HepG2 (cell line): ENCODE data around the gene WBP1. TPM values are rescaled to one million over a fixed set of nuclear protein-coding genes. Genes with fewer than 3 reads are reported as not detected.
A peak's percentile ranks its signal among the peaks of the same experiment; 100 is the strongest.

Experiments
- AHR ChIP-seq: IDR thresholded peaks from 2 replicates; pipeline ENCODE4 v1.6.1; 2018; ENCODE audit warnings: missing genetic modification reagents, missing compliant biosample characterization
- CENPX ChIP-seq: sonication (generic); formaldehyde crosslinking; IDR thresholded peaks from 2 replicates; pipeline ENCODE4 v1.9.0; 2021; ENCODE audit warnings: mild to moderate bottlenecking, missing genetic modification reagents, moderate library complexity
- HOXA7 ChIP-seq: sonication (generic); formaldehyde crosslinking; IDR thresholded peaks from 2 replicates; pipeline ENCODE4 v1.8.1; 2022; ENCODE audit warnings: mild to moderate bottlenecking, missing genetic modification reagents, moderate library complexity
- IRF1 ChIP-seq: sonication (generic); formaldehyde crosslinking; IDR thresholded peaks from 2 replicates; pipeline ENCODE4 v1.4.0; 2020; ENCODE audit warnings: low read depth, mild to moderate bottlenecking, missing genetic modification reagents
- LCORL ChIP-seq, 2 experiments: fragments of 450-650 bp in 1 of 2; sonication (generic) in 1 of 2; formaldehyde crosslinking in 1 of 2; IDR thresholded peaks; 2 replicates each; pipeline versions ENCODE4 v1.5.0 to v1.6.1; 2017 to 2020; ENCODE audit warnings: antibody characterized with exemption in 1 of 2, missing genetic modification reagents in 1 of 2
- PBX3 ChIP-seq: sonication (generic); formaldehyde crosslinking; IDR thresholded peaks from 2 replicates; pipeline ENCODE4 v1.8.1; 2023; ENCODE audit warnings: missing genetic modification reagents, inconsistent platforms, borderline replicate concordance
- RAD51 ChIP-seq: fragments of 450-650 bp; IDR thresholded peaks from 2 replicates; pipeline ENCODE4 v1.6.1; 2016; ENCODE audit warnings: borderline replicate concordance
- RBAK ChIP-seq: sonication (generic); formaldehyde crosslinking; IDR thresholded peaks from 2 replicates; pipeline ENCODE4 v1.5.1; 2020; ENCODE audit warnings: mild to moderate bottlenecking, missing genetic modification reagents
- ZBTB8A ChIP-seq: sonication (generic); formaldehyde crosslinking; IDR thresholded peaks from 2 replicates; pipeline ENCODE4 v1.4.0; 2020; ENCODE audit warnings: mild to moderate bottlenecking, low read depth, missing genetic modification reagents, borderline replicate concordance
- ZFP62 ChIP-seq: sonication (generic); formaldehyde crosslinking; IDR thresholded peaks from 2 replicates; pipeline ENCODE4 v1.4.0; 2020; ENCODE audit warnings: missing genetic modification reagents
- ZNF143 ChIP-seq: sonication (generic); formaldehyde crosslinking; IDR thresholded peaks from 2 replicates; pipeline ENCODE4 v1.4.0; 2020; ENCODE audit warnings: missing genetic modification reagents
- ZNF547 ChIP-seq: sonication (generic); formaldehyde crosslinking; IDR thresholded peaks from 2 replicates; pipeline ENCODE4 v1.5.1; 2020; ENCODE audit warnings: mild to moderate bottlenecking, missing genetic modification reagents
- ZNF589 ChIP-seq: sonication (generic); formaldehyde crosslinking; conservative IDR thresholded peaks from 2 replicates; pipeline ENCODE4 v1.8.0; 2022; ENCODE audit warnings: mild to moderate bottlenecking, moderate library complexity, missing genetic modification reagents
- ZNF737 ChIP-seq: sonication (generic); formaldehyde crosslinking; IDR thresholded peaks from 2 replicates; pipeline ENCODE4 v1.5.0; 2020; ENCODE audit warnings: missing genetic modification reagents, mild to moderate bottlenecking, borderline replicate concordance
- ZNF772 ChIP-seq: sonication (generic); formaldehyde crosslinking; IDR thresholded peaks from 2 replicates; pipeline ENCODE4 v1.5.0; 2020; ENCODE audit warnings: mild to moderate bottlenecking, missing genetic modification reagents
- ZSCAN20 ChIP-seq: sonication (generic); formaldehyde crosslinking; IDR thresholded peaks from 2 replicates; pipeline ENCODE4 v1.4.0; 2020; ENCODE audit warnings: missing genetic modification reagents, mild to moderate bottlenecking, borderline replicate concordance
- ZSCAN29 ChIP-seq: sonication (generic); formaldehyde crosslinking; conservative IDR thresholded peaks from 2 replicates; pipeline ENCODE4 v1.4.0; 2020; ENCODE audit warnings: mild to moderate bottlenecking, missing genetic modification reagents
- polyA plus RNA-seq, 8 experiments: library from polyadenylated mRNA; depleted of rRNA in 3 of 8; stranded (reverse) in 7 of 8; unstranded in 1 of 8; fragments of >200 nt; fragmentation: Illumina TruSeq in 4 of 8; extraction: Trizol in 4 of 8; gene quantifications; 2 replicates each; pipeline versions ENCODE4 v1.2.1 to v1.2.3, GENCODE V29; 2011 to 2016; ENCODE audit warnings: low read depth in 4 of 8, missing spikeins in 1 of 8, mixed read lengths in 1 of 8; ENCODE audit not compliant: insufficient read depth in 1 of 8
- total RNA-seq, 5 experiments: library from RNA; depleted of rRNA; stranded (reverse); fragments of >200 nt; fragmentation: Illumina TruSeq; extraction: Trizol; gene quantifications; 2 replicates each; pipeline ENCODE4 v1.2.3, GENCODE V29; 2016; ENCODE audit warnings: low read depth in 1 of 5
- TF ChIP-seq, protein P1 (sequence below): sonication (generic); formaldehyde crosslinking; IDR thresholded peaks from 2 replicates; pipeline ENCODE4 v1.4.0; 2020; ENCODE audit warnings: missing genetic modification reagents
- TF ChIP-seq, protein P2 (sequence below): sonication (generic); formaldehyde crosslinking; IDR thresholded peaks from 2 replicates; pipeline ENCODE4 v1.5.1; 2020; ENCODE audit warnings: missing genetic modification reagents, mild to moderate bottlenecking, borderline replicate concordance

WBP1 gene
- total and polyA plus RNA-seq, 2 of the 13 experiments (the other 11 are each of a cell fraction or from before 2014, with no cell fraction given): 38.8 to 85.7 TPM

- TF ChIP-seq, protein P1, sequence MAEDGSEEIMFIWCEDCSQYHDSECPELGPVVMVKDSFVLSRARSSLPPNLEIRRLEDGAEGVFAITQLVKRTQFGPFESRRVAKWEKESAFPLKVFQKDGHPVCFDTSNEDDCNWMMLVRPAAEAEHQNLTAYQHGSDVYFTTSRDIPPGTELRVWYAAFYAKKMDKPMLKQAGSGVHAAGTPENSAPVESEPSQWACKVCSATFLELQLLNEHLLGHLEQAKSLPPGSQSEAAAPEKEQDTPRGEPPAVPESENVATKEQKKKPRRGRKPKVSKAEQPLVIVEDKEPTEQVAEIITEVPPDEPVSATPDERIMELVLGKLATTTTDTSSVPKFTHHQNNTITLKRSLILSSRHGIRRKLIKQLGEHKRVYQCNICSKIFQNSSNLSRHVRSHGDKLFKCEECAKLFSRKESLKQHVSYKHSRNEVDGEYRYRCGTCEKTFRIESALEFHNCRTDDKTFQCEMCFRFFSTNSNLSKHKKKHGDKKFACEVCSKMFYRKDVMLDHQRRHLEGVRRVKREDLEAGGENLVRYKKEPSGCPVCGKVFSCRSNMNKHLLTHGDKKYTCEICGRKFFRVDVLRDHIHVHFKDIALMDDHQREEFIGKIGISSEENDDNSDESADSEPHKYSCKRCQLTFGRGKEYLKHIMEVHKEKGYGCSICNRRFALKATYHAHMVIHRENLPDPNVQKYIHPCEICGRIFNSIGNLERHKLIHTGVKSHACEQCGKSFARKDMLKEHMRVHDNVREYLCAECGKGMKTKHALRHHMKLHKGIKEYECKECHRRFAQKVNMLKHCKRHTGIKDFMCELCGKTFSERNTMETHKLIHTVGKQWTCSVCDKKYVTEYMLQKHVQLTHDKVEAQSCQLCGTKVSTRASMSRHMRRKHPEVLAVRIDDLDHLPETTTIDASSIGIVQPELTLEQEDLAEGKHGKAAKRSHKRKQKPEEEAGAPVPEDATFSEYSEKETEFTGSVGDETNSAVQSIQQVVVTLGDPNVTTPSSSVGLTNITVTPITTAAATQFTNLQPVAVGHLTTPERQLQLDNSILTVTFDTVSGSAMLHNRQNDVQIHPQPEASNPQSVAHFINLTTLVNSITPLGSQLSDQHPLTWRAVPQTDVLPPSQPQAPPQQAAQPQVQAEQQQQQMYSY (CRISPR knock-in tag): peak; percentile 46; the same call in 1 of the 2 replicates
- TF ChIP-seq IRF1 (CRISPR knock-in tag) (peak; percentile 80; the same call in 1 of the 2 replicates), PBX3 (no peak), ZNF737 (peak; percentile 95), ZNF589 (CRISPR knock-in tag) (peak; percentile 91), ZSCAN29 (CRISPR knock-in tag) (peak; percentile 96), ZFP62 (CRISPR knock-in tag) (no peak), ZSCAN20 (CRISPR knock-in tag) (0 out of 2 replicates have a peak, but pooled peaks have one; percentile 83), LCORL (IDR thresholded peaks at IDR 0.05) (no peak), LCORL (CRISPR knock-in tag; IDR thresholded peaks at IDR 0.05) (peak; percentile 89), CENPX (CRISPR knock-in tag) (no peak), ZNF143 (CRISPR knock-in tag) (peak; percentile 77), ZNF772 (CRISPR knock-in tag) (peak; percentile 98), ZNF547 (CRISPR knock-in tag) (peak; percentile 97), ZBTB8A (CRISPR knock-in tag) (no peak), RBAK (CRISPR knock-in tag) (0 out of 2 replicates have a peak, but pooled peaks have one; percentile 54), AHR (CRISPR knock-in tag) (peak; percentile 90; the same call in 1 of the 2 replicates), RAD51 (no peak), HOXA7 (CRISPR knock-in tag) (no peak)
- TF ChIP-seq, protein P2, sequence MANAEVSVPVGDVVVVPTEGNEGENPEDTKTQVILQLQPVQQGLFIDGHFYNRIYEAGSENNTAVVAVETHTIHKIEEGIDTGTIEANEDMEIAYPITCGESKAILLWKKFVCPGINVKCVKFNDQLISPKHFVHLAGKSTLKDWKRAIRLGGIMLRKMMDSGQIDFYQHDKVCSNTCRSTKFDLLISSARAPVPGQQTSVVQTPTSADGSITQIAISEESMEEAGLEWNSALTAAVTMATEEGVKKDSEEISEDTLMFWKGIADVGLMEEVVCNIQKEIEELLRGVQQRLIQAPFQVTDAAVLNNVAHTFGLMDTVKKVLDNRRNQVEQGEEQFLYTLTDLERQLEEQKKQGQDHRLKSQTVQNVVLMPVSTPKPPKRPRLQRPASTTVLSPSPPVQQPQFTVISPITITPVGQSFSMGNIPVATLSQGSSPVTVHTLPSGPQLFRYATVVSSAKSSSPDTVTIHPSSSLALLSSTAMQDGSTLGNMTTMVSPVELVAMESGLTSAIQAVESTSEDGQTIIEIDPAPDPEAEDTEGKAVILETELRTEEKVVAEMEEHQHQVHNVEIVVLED (CRISPR knock-in tag): peak; percentile 94
Measured at GRCh38 chr2:74472086-74472944, 14.1 kb downstream of the WBP1 start, which contains the start of gene MRPL53 (continued).
